ENCODE results near the gene SLC8A2.

- TF ChIP-seq CTCF (IDR thresholded peaks at IDR 0.05) = no peak
- no peak for TF ChIP-seq POLR2AphosphoS5 (IDR thresholded peaks at IDR 0.05; ENCODE audit: low read depth, low read length)
Measured at GRCh38 chr19:47419789-47420188, 51.9 kb downstream of the SLC8A2 start.

Data from Panc1 (cell line).